GM10266 (cell line): ENCODE results near the gene KCNJ1.

Experiments used
- DNase-seq: peaks from one replicate; pipeline ENCODE4 v3.0.0; 2012; ENCODE audit errors: extremely low spot score
- TF ChIP-seq, protein P1 (sequence below): IDR thresholded peaks from 2 replicates; pipeline ENCODE4 v1.5.1; 2012; ENCODE audit warnings: mild to moderate bottlenecking, low read depth; ENCODE audit not compliant: control insufficient read depth, insufficient read depth; ENCODE audit errors: missing control alignments

KCNJ1 gene

DNA sequence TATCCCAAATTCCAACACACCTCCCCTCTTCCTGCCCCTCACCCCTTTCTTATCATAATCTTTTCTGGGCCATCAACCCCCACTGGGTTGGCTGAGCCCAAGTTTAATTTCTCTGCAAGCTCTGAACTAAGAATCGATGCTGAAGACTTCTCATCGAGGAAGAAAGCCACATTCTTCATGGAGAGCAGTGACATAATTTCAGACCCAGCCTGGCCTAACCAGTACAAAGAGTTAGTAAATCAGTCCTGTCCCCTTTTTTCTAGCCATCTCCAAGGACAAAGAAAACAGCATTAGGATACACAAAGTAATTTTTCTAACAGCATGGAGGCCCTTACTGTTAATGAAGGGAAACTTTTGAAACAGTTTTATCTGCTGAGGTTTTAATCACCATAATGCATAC lies 45.0 kb downstream of the KCNJ1 start:
- DNase-seq: no peak
- TF ChIP-seq, protein P1, sequence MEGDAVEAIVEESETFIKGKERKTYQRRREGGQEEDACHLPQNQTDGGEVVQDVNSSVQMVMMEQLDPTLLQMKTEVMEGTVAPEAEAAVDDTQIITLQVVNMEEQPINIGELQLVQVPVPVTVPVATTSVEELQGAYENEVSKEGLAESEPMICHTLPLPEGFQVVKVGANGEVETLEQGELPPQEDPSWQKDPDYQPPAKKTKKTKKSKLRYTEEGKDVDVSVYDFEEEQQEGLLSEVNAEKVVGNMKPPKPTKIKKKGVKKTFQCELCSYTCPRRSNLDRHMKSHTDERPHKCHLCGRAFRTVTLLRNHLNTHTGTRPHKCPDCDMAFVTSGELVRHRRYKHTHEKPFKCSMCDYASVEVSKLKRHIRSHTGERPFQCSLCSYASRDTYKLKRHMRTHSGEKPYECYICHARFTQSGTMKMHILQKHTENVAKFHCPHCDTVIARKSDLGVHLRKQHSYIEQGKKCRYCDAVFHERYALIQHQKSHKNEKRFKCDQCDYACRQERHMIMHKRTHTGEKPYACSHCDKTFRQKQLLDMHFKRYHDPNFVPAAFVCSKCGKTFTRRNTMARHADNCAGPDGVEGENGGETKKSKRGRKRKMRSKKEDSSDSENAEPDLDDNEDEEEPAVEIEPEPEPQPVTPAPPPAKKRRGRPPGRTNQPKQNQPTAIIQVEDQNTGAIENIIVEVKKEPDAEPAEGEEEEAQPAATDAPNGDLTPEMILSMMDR: no peak

GRCh38 chr11:128821556-128821955 lies 45.5 kb downstream of the KCNJ1 start:
- DNase-seq: no peak
- TF ChIP-seq, protein P1: no peak

DNA sequence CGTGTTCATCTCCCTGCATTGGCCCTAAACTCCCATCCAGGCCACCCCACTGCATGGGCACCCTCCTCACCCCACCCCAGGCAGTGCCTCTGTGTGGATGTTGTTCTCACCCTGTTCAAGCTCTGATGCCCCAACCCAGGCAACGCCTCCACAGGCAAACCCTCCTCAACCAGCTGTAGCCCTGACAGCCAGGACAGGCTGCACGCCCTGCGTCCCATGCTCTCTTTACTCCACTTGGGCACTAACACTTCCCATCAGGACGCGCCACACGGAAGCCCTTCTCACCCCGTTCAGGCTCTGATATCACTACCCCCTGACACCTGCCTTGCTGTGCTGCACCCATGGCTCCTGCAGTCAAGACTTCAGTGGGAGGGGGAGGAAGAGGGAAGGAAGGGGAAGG lies 47.9 kb downstream of the KCNJ1 start:
- no peak for DNase-seq
- TF ChIP-seq, protein P1: no peak

GRCh38 chr11:128814856-128815705 lies 52.0 kb downstream of the KCNJ1 start:
- DNase-seq: no peak
- TF ChIP-seq, protein P1: no peak

- no peak for DNase-seq
Observed at GRCh38 chr11:128813729-128814128, 53.4 kb downstream of the KCNJ1 start.

DNA sequence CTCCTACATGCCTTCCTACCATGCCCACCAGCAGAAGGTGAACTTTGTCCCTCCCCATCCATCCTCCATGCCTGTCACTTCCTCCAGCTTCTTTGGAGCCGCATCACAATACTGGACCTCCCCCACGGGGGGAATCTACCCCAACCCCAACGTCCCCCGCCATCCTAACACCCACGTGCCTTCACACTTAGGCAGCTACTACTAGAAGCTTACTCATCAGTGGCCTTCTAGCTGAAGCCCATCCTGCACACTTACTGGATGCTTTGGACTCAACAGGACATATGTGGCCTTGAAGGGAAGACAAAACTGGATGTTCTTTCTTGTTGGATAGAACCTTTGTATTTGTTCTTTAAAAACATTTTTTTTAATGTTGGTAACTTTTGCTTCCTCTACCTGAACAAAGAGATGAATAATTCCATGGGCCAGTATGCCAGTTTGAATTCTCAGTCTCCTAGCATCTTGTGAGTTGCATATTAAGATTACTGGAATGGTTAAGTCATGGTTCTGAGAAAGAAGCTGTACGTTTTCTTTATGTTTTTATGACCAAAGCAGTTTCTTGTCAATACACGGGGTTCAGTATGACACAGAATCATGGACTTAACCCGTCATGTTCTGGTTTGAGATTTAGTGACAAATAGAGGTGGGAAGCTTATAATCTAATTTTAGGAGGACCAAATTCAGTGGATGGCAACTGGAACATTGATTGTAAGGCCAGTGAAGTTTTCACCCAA lies 56.1 kb downstream of the KCNJ1 start:
- no peak for DNase-seq
- TF ChIP-seq, protein P1: no peak

More at GRCh38 chr11:128813729-128814128, 53.4 kb downstream of the KCNJ1 start:
- TF ChIP-seq, protein P1: no peak

- DNase-seq: no peak
- TF ChIP-seq, protein P1: no peak
Observed at GRCh38 chr11:128809128-128809527, 58.0 kb downstream of the KCNJ1 start.
